HepG2 (cell line): ENCODE data around the gene SPON1. TPM values are rescaled to one million over a fixed set of nuclear protein-coding genes. Genes with fewer than 3 reads are reported as not detected.

ENCODE experiments used
- ATAC-seq: fragments of 200-7000 bp; cut with Tn5 transposase; 3 replicates; pipeline ENCODE4 v1.9.1; 2020; ENCODE audit warnings: mild to moderate bottlenecking, moderate library complexity
- BruUV-seq: library from RNA; stranded (reverse); fragments of 400-500 nt; replicated peaks from 2 replicates; lab custom pipeline; 2021; lab: Mats Ljungman, UMichigan
- CTCF ChIA-PET: fragments of 300-600 bp; formaldehyde crosslinking; extraction: SDS; loops from one replicate; lab custom pipeline; 2021; ENCODE audit warnings: low total read pairs, inconsistent platforms, low intra/inter-chr PET ratio; lab: Yijun Ruan, JAX
- POLR2A ChIA-PET: fragments of 350-600 bp; sonication (Branson Sonifier 250); formaldehyde crosslinking; loops from one replicate; lab custom pipeline; 2020; ENCODE audit warnings: antibody characterized with exemption, inconsistent platforms; lab: Yijun Ruan, JAX
- DNase-seq: peaks from one replicate; pipeline ENCODE4 v3.0.0-alpha.2; 2015; ENCODE audit warnings: low spot score
- FAIRE-seq: peaks from 3 replicates; lab custom pipeline; 2011; peaks lifted over from hg19 to GRCh38; lab: Jason Lieb, UNC
- H2AFZ ChIP-seq: one replicate; pipeline ENCODE4 v1.6.1; 2011; ENCODE audit warnings: low read length, inconsistent platforms
- H3K27ac ChIP-seq: fragments of 300-600 bp; 3 replicates; pipeline ENCODE4 v1.8.0; 2011; ENCODE audit warnings: mixed run types, mild to moderate bottlenecking, mixed read lengths, low read length, inconsistent platforms; ENCODE audit not compliant: insufficient read depth; ENCODE audit errors: extremely low read length
- H3K27me3 ChIP-seq, 2 experiments: fragments of 200-600 bp in 1 of 2; 2 replicates in 1 of 2; 3 replicates in 1 of 2; pipeline versions ENCODE4 v1.6.0 to v1.8.0; 2011; ENCODE audit warnings: low read length in 2 of 2, mild to moderate bottlenecking in 2 of 2, moderate library complexity in 2 of 2, inconsistent platforms in 1 of 2; ENCODE audit not compliant: insufficient read depth in 2 of 2, control insufficient read depth in 1 of 2
- H3K36me3 ChIP-seq, 2 experiments: fragments of 200-600 bp in 1 of 2; replicated peaks in 1 of 2; 2 replicates in 1 of 2; 3 replicates in 1 of 2; pipeline versions ENCODE4 v1.5.1 to v1.8.0; 2011; ENCODE audit warnings: low read length in 2 of 2, inconsistent platforms in 1 of 2; ENCODE audit not compliant: insufficient read depth in 2 of 2, control insufficient read depth in 1 of 2
- H3K4me1 ChIP-seq: 2 replicates; pipeline ENCODE4 v1.5.1; 2012; ENCODE audit warnings: low read length, inconsistent platforms; ENCODE audit not compliant: insufficient read depth
- H3K4me2 ChIP-seq: 2 replicates; pipeline ENCODE4 v1.6.0; 2011; ENCODE audit warnings: low read depth, low read length, inconsistent platforms
- H3K4me3 ChIP-seq, 3 experiments: fragments of 200-600 bp in 1 of 3; sonication (generic), shearing (Covaris generic) in 1 of 3; replicated peaks in 1 of 3; 2 replicates each; pipeline ENCODE4 v1.5.1; 2011 to 2016; ENCODE audit warnings: low read length in 3 of 3, inconsistent platforms in 2 of 3, low read depth in 2 of 3, mild to moderate bottlenecking in 2 of 3, control low read depth in 1 of 3, mixed read lengths in 1 of 3; ENCODE audit not compliant: insufficient read depth in 1 of 3
- H3K79me2 ChIP-seq: one replicate; pipeline ENCODE4 v1.6.1; 2011; ENCODE audit warnings: low read length, inconsistent platforms; ENCODE audit not compliant: insufficient read depth
- H3K9ac ChIP-seq: 2 replicates; pipeline ENCODE4 v1.6.0; 2011; ENCODE audit warnings: mild to moderate bottlenecking, low read depth, low read length, inconsistent platforms; ENCODE audit not compliant: insufficient read depth
- H3K9me3 ChIP-seq: 2 replicates; pipeline ENCODE4 v1.5.1; 2012; ENCODE audit warnings: mild to moderate bottlenecking, low read length
- H4K20me1 ChIP-seq: 2 replicates; pipeline ENCODE4 v1.6.0; 2011; ENCODE audit warnings: inconsistent platforms, mild to moderate bottlenecking, low read length, moderate library complexity; ENCODE audit not compliant: insufficient read depth
- GATAD2A ChIP-seq: IDR thresholded peaks from 2 replicates; pipeline ENCODE4 v1.6.1; 2016
- HES4 ChIP-seq: sonication (generic); formaldehyde crosslinking; IDR thresholded peaks from 2 replicates; pipeline ENCODE4 v1.9.0; 2021; ENCODE audit warnings: mild to moderate bottlenecking, missing genetic modification reagents, borderline replicate concordance
- HOMEZ ChIP-seq: IDR thresholded peaks from 2 replicates; pipeline ENCODE4 v1.6.1; 2016; ENCODE audit warnings: low read depth
- MTA3 ChIP-seq: sonication (generic); formaldehyde crosslinking; IDR thresholded peaks from 2 replicates; pipeline ENCODE4 v1.4.0; 2020; ENCODE audit warnings: missing genetic modification reagents
- MYNN ChIP-seq: sonication (generic); formaldehyde crosslinking; IDR thresholded peaks from 2 replicates; pipeline ENCODE4 v1.4.0; 2020; ENCODE audit warnings: mild to moderate bottlenecking, low read depth, missing genetic modification reagents
- NRL ChIP-seq: sonication (generic); formaldehyde crosslinking; IDR thresholded peaks from 2 replicates; pipeline ENCODE4 v1.5.0; 2020; ENCODE audit warnings: missing genetic modification reagents, mild to moderate bottlenecking, moderate library complexity, borderline replicate concordance
- TRIM24 ChIP-seq: sonication (generic); formaldehyde crosslinking; IDR thresholded peaks from 2 replicates; pipeline ENCODE4 v1.8.0; 2022; ENCODE audit warnings: mild to moderate bottlenecking, missing genetic modification reagents
- ZNF12 ChIP-seq: sonication (generic); formaldehyde crosslinking; IDR thresholded peaks from 2 replicates; pipeline ENCODE4 v1.5.0; 2020; ENCODE audit warnings: missing genetic modification reagents
- ZNF570 ChIP-seq: sonication (generic); formaldehyde crosslinking; IDR thresholded peaks from 2 replicates; pipeline ENCODE4 v1.4.0; 2020; ENCODE audit warnings: mild to moderate bottlenecking, missing genetic modification reagents, borderline replicate concordance
- ZNF83 ChIP-seq: sonication (generic); formaldehyde crosslinking; IDR thresholded peaks from 2 replicates; pipeline ENCODE4 v1.4.0; 2020; ENCODE audit warnings: missing genetic modification reagents, mild to moderate bottlenecking, borderline replicate concordance
- ZNF839 ChIP-seq: sonication (generic); formaldehyde crosslinking; IDR thresholded peaks from 2 replicates; pipeline ENCODE4 v1.4.0; 2020; ENCODE audit warnings: missing genetic modification reagents, mild to moderate bottlenecking, borderline replicate concordance
- WGBS: methylation state at CpG from one replicate; pipeline ENCODE4 v1.1.6; 2017; ENCODE audit warnings: low lambda C conversion rate; 5-methylcytosine and 5-hydroxymethylcytosine counted together
- in situ Hi-C: cut with HindIII; loops from 2 replicates; pipeline ENCODE4 v1.10.0; 2017; ENCODE audit warnings: low pct_unique_long_range_greater_than_20kb; ENCODE audit not compliant: extremely low pct_ligation_motif_present
- intact Hi-C: fragments of 100-400 bp; cut with micrococcal nuclease; formaldehyde crosslinking; loops from one replicate; pipeline ENCODE4 v1.10.0; 2022; ENCODE audit not compliant: unreplicated experiment
- polyA plus RNA-seq, 8 experiments: library from polyadenylated mRNA; depleted of rRNA in 3 of 8; stranded (reverse) in 7 of 8; unstranded in 1 of 8; fragments of >200 nt; fragmentation: Illumina TruSeq in 4 of 8; extraction: Trizol in 4 of 8; gene quantifications; 2 replicates each; pipeline versions ENCODE4 v1.2.1 to v1.2.3, GENCODE V29; 2011 to 2016; ENCODE audit warnings: low read depth in 4 of 8, missing spikeins in 1 of 8, mixed read lengths in 1 of 8; ENCODE audit not compliant: insufficient read depth in 1 of 8
- total RNA-seq, 5 experiments: library from RNA; depleted of rRNA; stranded (reverse); fragments of >200 nt; fragmentation: Illumina TruSeq; extraction: Trizol; gene quantifications; 2 replicates each; pipeline ENCODE4 v1.2.3, GENCODE V29; 2016; ENCODE audit warnings: low read depth in 1 of 5

SPON1 gene
- total and polyA plus RNA-seq, 2 of the 13 experiments (the other 11 are each of a cell fraction or from before 2014, with no cell fraction given): not detected

- in situ Hi-C loops: no loop called here
- no peaks in the 10 kb centered on the region for H3K9me3 ChIP-seq
- TF ChIP-seq GATAD2A: no peak
- TF ChIP-seq ZNF12 (CRISPR knock-in tag): no peak
- no peak for TF ChIP-seq ZNF839 (CRISPR knock-in tag)
- TF ChIP-seq MTA3 (CRISPR knock-in tag): no peak
- no peak for TF ChIP-seq ZNF83 (CRISPR knock-in tag)
- no peak for TF ChIP-seq NRL (CRISPR knock-in tag)
- no peak for TF ChIP-seq HOMEZ (CRISPR knock-in tag)
- no peak for TF ChIP-seq TRIM24
- no peak overlapping the region for H3K27ac ChIP-seq
- POLR2A ChIA-PET: no interaction called here
- CTCF ChIA-PET: no interaction called here
- ATAC-seq (no peak), DNase-seq (no peak), FAIRE-seq (no peak)
- no peaks in the 10 kb centered on the region for H3K36me3 ChIP-seq
- no TSS peak for BruUV-seq
- no peaks in the 10 kb centered on the region for H3K4me1 ChIP-seq
- no peaks in the 10 kb centered on the region for H3K27me3 ChIP-seq
- H3K4me3 ChIP-seq: no peak overlapping the region
- no peak overlapping the region for H3K9ac ChIP-seq
- intact Hi-C loops: no loop called here
- no peaks in the 10 kb centered on the region for H3K79me2 ChIP-seq
- WGBS: 1% methylated on average over 3 of the region's 3 CpGs
- H4K20me1 ChIP-seq: no peaks in the 10 kb centered on the region
- no peak overlapping the region for H2AFZ ChIP-seq
- no peak overlapping the region for H3K4me2 ChIP-seq
These were observed 161.8 kb downstream of the SPON1 start for GRCh38 chr11:14124350-14124749.

- Histone ChIP-seq H3K27me3 (no peaks in the 10 kb centered on the region), H3K4me3 (no peak overlapping the region), H3K4me2 (no peak overlapping the region), H2AFZ (no peak overlapping the region)
- no peak for FAIRE-seq
- CTCF ChIA-PET: no interaction called here
- 0% methylated on average over 3 of the region's 3 CpGs for WGBS
- no TSS peak for BruUV-seq
- no peak for ATAC-seq
- intact Hi-C loops (no loop called here), in situ Hi-C loops (no loop called here)
- TF ChIP-seq ZNF570 (CRISPR knock-in tag): no peak
- no peak for TF ChIP-seq MYNN (CRISPR knock-in tag)
- TF ChIP-seq HES4 (CRISPR knock-in tag): no peak
- TF ChIP-seq, all 625 proteins: peak for 0
- Histone ChIP-seq H3K9ac (no peak overlapping the region), H3K36me3 (no peaks in the 10 kb centered on the region), H3K79me2 (no peaks in the 10 kb centered on the region), H4K20me1 (no peaks in the 10 kb centered on the region), H3K4me1 (no peaks in the 10 kb centered on the region), H3K9me3 (no peaks in the 10 kb centered on the region), H3K27ac (no peak overlapping the region)
- DNase-seq: no peak
- POLR2A ChIA-PET: no interaction called here
These were observed 162.4 kb downstream of the SPON1 start for GRCh38 chr11:14124886-14125285.
